Stimulated activated CD4-positive, alpha-beta T cell treated with anti-CD3 and anti-CD28 coated beads, Interleukin-2, amount 100 ng/mL, for 48 hours (primary cell): Measurements from ENCODE around the gene IRGC.

Experiments used
- DNase-seq, 2 donors: peaks; one replicate each; pipeline ENCODE4 v3.0.0-alpha.2; 2020

The IRGC gene

GRCh38 chr19:43726736-43727592 is 11.1 kb downstream of the IRGC start:
- no peak for DNase-seq

- DNase-seq = no peak
These were observed 11.6 kb downstream of the IRGC start for GRCh38 chr19:43727593-43727853.

- DNase-seq = no peak
These were observed 14.0 kb downstream of the IRGC start for GRCh38 chr19:43729919-43730318.

- no peak for DNase-seq
These were observed 15.5 kb downstream of the IRGC start for GRCh38 chr19:43731346-43731745.

- DNase-seq = no peak
These were observed 16.0 kb downstream of the IRGC start for GRCh38 chr19:43731846-43732245.

GRCh38 chr19:43735013-43735412 is 19.1 kb downstream of the IRGC start:
- DNase-seq = no peak

- no peak for DNase-seq
These were observed 20.1 kb downstream of the IRGC start for GRCh38 chr19:43735957-43736356.

GRCh38 chr19:43738780-43739211 is 22.9 kb downstream of the IRGC start:
- DNase-seq = no peak

- no peak for DNase-seq
These were observed 23.8 kb downstream of the IRGC start for GRCh38 chr19:43739439-43740235.

- no peak for DNase-seq
These were observed 25.4 kb downstream of the IRGC start for GRCh38 chr19:43741075-43741825.

GRCh38 chr19:43743059-43743458 is 27.2 kb downstream of the IRGC start:
- no peak for DNase-seq

- DNase-seq = no peak
These were observed 31.8 kb downstream of the IRGC start for GRCh38 chr19:43747557-43748204.

GRCh38 chr19:43748205-43748594 is 32.3 kb downstream of the IRGC start:
- no peak for DNase-seq

GRCh38 chr19:43748685-43749084 is 32.8 kb downstream of the IRGC start:
- DNase-seq = no peak

GRCh38 chr19:43749152-43749551 is 33.3 kb downstream of the IRGC start:
- DNase-seq = no peak

- no peak for DNase-seq
These were observed 34.0 kb downstream of the IRGC start for GRCh38 chr19:43749898-43750297.

- DNase-seq = no peak
These were observed 35.8 kb downstream of the IRGC start for GRCh38 chr19:43751466-43752220.

- DNase-seq = no peak
These were observed 36.5 kb downstream of the IRGC start for GRCh38 chr19:43752287-43752875.

- peak in 1 of 2 donors; percentile 86 for DNase-seq
These were observed 38.3 kb downstream of the IRGC start for GRCh38 chr19:43754253-43754502.

GRCh38 chr19:43754503-43755255 is 38.8 kb downstream of the IRGC start, which contains the start of gene SMG9:
SMG9 (minus strand) TSS chr19:43754962; CDS start chr19:43750741, 4,221 bp downstream.
- peak; percentile 96 to 98 for DNase-seq

- DNase-seq = peak; percentile 76
These were observed 39.5 kb downstream of the IRGC start for GRCh38 chr19:43755256-43755801.
